Transverse colon (tissue), 4 donors: ENCODE results near the gene CLEC18C.
"Not testable (repeated sequence)": the region's sequence is repeated elsewhere in the genome, so short reads cannot be mapped to it uniquely, and the experiment has no call there.

Source experiments
- CTCF ChIP-seq, 5 experiments: fragments of 200-600 bp in 3 of 5; fragments of 450-650 bp in 2 of 5; sonication (generic) in 3 of 5; IDR thresholded peaks; 1 replicate in 2 of 5; 2 replicates in 3 of 5; pipeline ENCODE4 v1.5.1; 2016 to 2017; ENCODE audit warnings: antibody characterized with exemption in 5 of 5, inconsistent platforms in 3 of 5, mild to moderate bottlenecking in 2 of 5, moderate library complexity in 1 of 5
- EP300 ChIP-seq: sonication (generic); formaldehyde crosslinking; IDR thresholded peaks from one replicate; pipeline ENCODE4 v1.6.1; 2017; ENCODE audit warnings: antibody characterized with exemption, low read depth
- POLR2A ChIP-seq: fragments of 450-650 bp; IDR thresholded peaks from one replicate; pipeline ENCODE4 v1.6.1; 2016; ENCODE audit warnings: antibody characterized with exemption, mild to moderate bottlenecking, moderate library complexity
- POLR2AphosphoS5 ChIP-seq, 3 donors: sonication (generic); formaldehyde crosslinking; IDR thresholded peaks; one replicate each; pipeline ENCODE4 v1.6.1; 2016; ENCODE audit warnings: antibody characterized with exemption in 3 of 3

DNA sequence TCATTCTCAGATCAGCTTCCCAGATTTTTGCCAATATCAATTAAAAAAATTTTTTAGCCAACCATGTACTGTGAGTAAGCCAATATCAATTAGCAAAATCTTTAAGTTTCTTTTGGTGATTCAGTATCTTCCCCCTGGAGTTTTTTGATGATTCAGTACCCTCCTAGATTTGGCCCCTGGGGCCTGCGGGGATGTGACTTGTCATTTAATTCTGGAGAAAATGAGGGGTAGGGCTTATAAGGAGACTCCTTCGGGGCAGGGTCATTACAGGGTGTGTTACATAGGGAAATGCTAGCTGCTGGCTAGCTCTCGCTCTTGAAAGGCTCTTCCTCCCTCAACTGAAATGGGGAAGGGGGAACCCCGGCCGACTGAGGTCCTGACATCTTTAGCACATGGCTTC, 17.0 kb downstream of the CLEC18C start:
- TF ChIP-seq CTCF (IDR thresholded peaks at IDR 0.05); POLR2A; POLR2AphosphoS5 (IDR thresholded peaks at IDR 0.05); EP300: not testable (repeated sequence)
